NOMO-1 treated with DMSO at 0.1 percent for 48 hours (cell line): ENCODE measurements around the gene ADAT1.

Experiments used
- DNase-seq: peaks from one replicate; lab custom pipeline; 2025; ENCODE audit not compliant: unreplicated experiment; lab: John Stamatoyannopoulos, UW

The ADAT1 gene

GRCh38 chr16:75622761-75623605 is at the start of gene ADAT1:
Gene ADAT1 (minus strand): TSS chr16:75623281. CDS start chr16:75620799, 2,482 bp downstream.
- DNase-seq: peak; percentile 98

GRCh38 chr16:75667503-75667902 is 44.4 kb upstream of the ADAT1 start:
- no peak for DNase-seq

GRCh38 chr16:75660726-75661302 is 37.7 kb upstream of the ADAT1 start:
- DNase-seq: no peak

- DNase-seq: no peak
Measured at GRCh38 chr16:75660321-75660720, 37.2 kb upstream of the ADAT1 start.

- DNase-seq: no peak
Measured at GRCh38 chr16:75658175-75658574, 35.1 kb upstream of the ADAT1 start.

- DNase-seq: no peak
Measured at GRCh38 chr16:75653922-75654321, 30.8 kb upstream of the ADAT1 start.

- DNase-seq: peak; percentile 65
Measured at GRCh38 chr16:75648265-75649076, 25.4 kb upstream of the ADAT1 start.

- peak; percentile 92 for DNase-seq
Measured at GRCh38 chr16:75647492-75648264, 24.6 kb upstream of the ADAT1 start, which contains the start of the genes KARS1 and TERF2IP. Gene KARS1 (minus strand): TSS chr16:75647665. CDS start chr16:75647639, 26 bp downstream. Gene TERF2IP (plus strand): TSS chr16:75647773. CDS start chr16:75647883, 110 bp downstream.

GRCh38 chr16:75647112-75647491 is 24.0 kb upstream of the ADAT1 start:
- DNase-seq: peak; percentile 13

GRCh38 chr16:75644240-75645012 is 21.3 kb upstream of the ADAT1 start:
- no peak for DNase-seq

GRCh38 chr16:75640598-75640997 is 17.5 kb upstream of the ADAT1 start:
- no peak for DNase-seq

GRCh38 chr16:75635036-75635435 is 12.0 kb upstream of the ADAT1 start:
- DNase-seq: no peak

GRCh38 chr16:75632857-75633256 is 9.8 kb upstream of the ADAT1 start:
- no peak for DNase-seq

GRCh38 chr16:75630052-75630451 is 7.0 kb upstream of the ADAT1 start:
- DNase-seq: no peak

- DNase-seq: no peak
Measured at GRCh38 chr16:75629132-75629531, 6.1 kb upstream of the ADAT1 start.

- DNase-seq: no peak
Measured at GRCh38 chr16:75628351-75628750, 5.3 kb upstream of the ADAT1 start.

GRCh38 chr16:75627851-75628250 is 4.8 kb upstream of the ADAT1 start:
- no peak for DNase-seq

GRCh38 chr16:75626806-75627205 is 3.7 kb upstream of the ADAT1 start:
- DNase-seq: no peak

- peak; percentile 33 for DNase-seq
Measured at GRCh38 chr16:75624921-75625334, 1.8 kb upstream of the ADAT1 start.

GRCh38 chr16:75621170-75621477 is 2.0 kb downstream of the ADAT1 start:
- DNase-seq: peak; percentile 10
